Mucosa of rectum (tissue), 2 donors: ENCODE data around the gene DNAJB7.

Experiments used
- H3K27ac ChIP-seq, 2 donors: one replicate each; pipeline ENCODE4 v1.7.0; 2013; ENCODE audit warnings: inconsistent platforms in 2 of 2, low read depth in 2 of 2, low read length in 2 of 2
- H3K27me3 ChIP-seq, 2 donors: one replicate each; pipeline ENCODE4 v1.7.0; 2013; ENCODE audit warnings: low read length in 2 of 2; ENCODE audit not compliant: control insufficient read depth in 2 of 2, insufficient read depth in 2 of 2
- H3K36me3 ChIP-seq, 2 donors: one replicate each; pipeline ENCODE4 v1.7.0; 2013; ENCODE audit warnings: low read length in 2 of 2; ENCODE audit not compliant: control insufficient read depth in 2 of 2, insufficient read depth in 2 of 2
- H3K4me1 ChIP-seq, 2 donors: one replicate each; pipeline ENCODE4 v1.7.0; 2013; ENCODE audit warnings: low read length in 2 of 2, mild to moderate bottlenecking in 1 of 2; ENCODE audit not compliant: control insufficient read depth in 2 of 2, insufficient read depth in 2 of 2
- H3K4me3 ChIP-seq, 2 donors: one replicate each; pipeline ENCODE4 v1.7.0; 2013; ENCODE audit warnings: low read length in 2 of 2
- H3K9ac ChIP-seq, 2 donors: one replicate each; pipeline ENCODE4 v1.7.0; 2013; ENCODE audit warnings: low read length in 2 of 2, low read depth in 1 of 2, mild to moderate bottlenecking in 1 of 2
- H3K9me3 ChIP-seq, 2 donors: one replicate each; pipeline ENCODE4 v1.7.0; 2013; ENCODE audit warnings: low read length in 2 of 2; ENCODE audit not compliant: control insufficient read depth in 2 of 2
- donor health status: healthy.
- donor health status: Normal muscosa, but diverticular disease.

Gene DNAJB7

DNA sequence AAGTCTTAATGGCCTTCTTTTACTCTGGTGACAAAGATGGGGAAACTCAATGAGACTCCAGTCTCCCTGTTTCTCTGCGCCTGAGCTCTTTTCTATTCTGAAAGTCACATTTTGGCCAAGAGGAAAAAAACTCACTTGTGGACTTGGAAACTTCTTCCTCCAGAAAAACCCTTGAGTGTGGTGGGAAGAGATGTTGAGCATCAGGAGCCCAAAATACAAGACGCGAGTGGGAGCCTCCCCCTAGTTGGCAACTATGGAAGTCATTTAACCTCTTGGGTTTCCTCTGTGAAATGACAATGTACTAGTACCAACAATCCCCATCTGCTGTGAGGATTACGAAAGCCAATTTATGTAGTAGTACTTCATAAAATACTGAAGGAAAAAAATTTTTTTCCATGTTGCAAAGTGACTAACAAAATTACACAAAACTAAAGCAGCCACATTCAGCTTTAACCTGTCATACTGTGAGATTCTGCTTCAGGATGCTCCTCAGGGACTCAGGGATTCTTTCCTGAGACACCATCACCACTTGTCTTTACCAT, 42.2 kb downstream of the DNAJB7 start:
- peak overlapping the region in 1 of 2 donors; percentile 61 for H3K27ac ChIP-seq
- H3K9ac ChIP-seq, result peak overlapping the region; percentile 55 to 64
- H3K27me3 ChIP-seq, result no peaks in the 10 kb centered on the region
- no peaks in the 10 kb centered on the region for H3K9me3 ChIP-seq
- H3K4me1 ChIP-seq, result peaks cover 16 to 19% of the 10 kb centered on the region in 2 donors
- H3K4me3 ChIP-seq, result peak overlapping the region; percentile 69 to 91
- H3K36me3 ChIP-seq, result peaks cover 0 to 9% of the 10 kb centered on the region in 2 donors

DNA sequence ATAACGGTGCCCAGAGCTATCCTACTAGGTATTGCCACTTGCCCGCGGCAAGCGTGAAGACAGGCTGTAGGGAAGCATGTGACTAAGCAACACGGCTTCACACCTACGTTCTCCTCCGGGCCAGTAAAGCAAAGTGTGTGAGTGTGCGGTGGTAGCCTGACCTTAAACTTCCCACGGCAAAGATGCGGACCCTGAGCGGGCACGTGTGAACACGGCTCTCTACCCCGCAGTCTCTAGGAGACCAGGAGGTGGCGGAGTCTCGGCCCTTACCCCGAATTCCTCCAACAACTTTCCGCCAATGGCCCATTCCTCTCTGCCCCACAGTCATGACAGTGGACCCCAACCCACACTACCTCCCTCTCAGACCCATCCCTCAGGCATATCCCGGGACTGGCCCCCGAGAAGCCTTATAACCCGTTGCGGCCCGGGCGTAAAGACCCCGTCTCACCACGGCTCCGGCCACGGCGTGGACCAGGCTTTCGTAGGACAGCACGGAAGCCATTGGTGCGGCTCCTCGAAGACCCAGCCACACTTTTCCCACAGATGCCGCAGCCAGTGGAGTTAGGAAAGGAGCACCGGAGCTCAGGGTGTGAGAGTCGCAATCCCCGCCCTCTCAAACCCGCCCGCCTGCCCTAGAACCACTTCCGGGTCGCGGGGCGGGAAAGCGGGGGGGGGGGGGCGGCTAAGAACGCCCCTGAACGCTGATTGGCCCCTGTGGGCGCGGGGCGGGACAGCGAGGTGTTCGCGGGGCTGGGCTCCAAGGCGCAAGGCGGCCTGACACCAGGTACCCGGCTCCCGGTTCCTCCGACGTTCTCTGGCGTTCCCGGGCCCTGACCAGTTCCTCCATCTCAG, 42.9 kb downstream of the DNAJB7 start, which contains the start of gene SLC25A17:
Gene SLC25A17 (minus strand): TSS at position 600 of the 852 bp plus-strand sequence. CDS start 98 bp downstream, at position 502.
- peak within 1 kb of the TSS; percentile 91 to 94 for H3K4me3 ChIP-seq
- peaks cover 0 to 9% of the 10 kb centered on the region in 2 donors for H3K36me3 ChIP-seq
- peak within 1 kb of the TSS; percentile 61 to 73 for H3K27ac ChIP-seq
- H3K27me3 ChIP-seq, result no peaks in the 10 kb centered on the region
- peaks cover 16 to 19% of the 10 kb centered on the region in 2 donors for H3K4me1 ChIP-seq
- no peaks in the 10 kb centered on the region for H3K9me3 ChIP-seq
- H3K9ac ChIP-seq, result peak within 1 kb of the TSS; percentile 85 to 87

DNA sequence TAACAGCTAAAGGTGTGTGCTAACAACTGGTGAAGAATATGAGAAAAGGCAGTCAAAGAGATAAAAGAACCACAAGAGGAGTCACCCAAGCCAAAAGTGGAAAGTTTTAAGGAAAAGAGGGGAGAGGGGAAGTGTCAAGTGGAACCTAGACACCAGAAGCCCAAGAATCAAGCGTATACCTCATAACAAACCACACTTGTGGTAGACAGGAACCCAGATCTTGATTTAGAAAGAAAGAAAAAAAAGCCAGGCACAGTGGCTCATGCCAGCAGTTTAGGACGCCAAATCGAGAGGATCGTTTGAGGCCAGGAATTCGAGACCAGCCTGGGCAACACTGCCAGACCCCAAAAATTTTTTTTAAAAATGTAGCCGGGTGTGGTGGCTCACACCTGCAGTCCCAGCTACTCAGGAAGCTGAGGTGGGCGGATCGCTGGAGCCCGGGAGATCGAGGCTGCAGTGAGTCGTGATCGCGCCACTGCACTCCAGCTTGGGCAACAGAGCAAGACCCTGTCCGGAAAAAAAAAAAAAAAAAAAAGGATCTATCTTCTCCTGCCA, 43.6 kb downstream of the DNAJB7 start:
- no peaks in the 10 kb centered on the region for H3K9me3 ChIP-seq
- peak overlapping the region; percentile 85 to 87 for H3K9ac ChIP-seq
- H3K27me3 ChIP-seq, result no peaks in the 10 kb centered on the region
- H3K27ac ChIP-seq, result no peak overlapping the region
- peak overlapping the region; percentile 91 to 94 for H3K4me3 ChIP-seq
- H3K36me3 ChIP-seq, result peaks cover 0 to 3% of the 10 kb centered on the region in 2 donors
- peaks cover 16 to 19% of the 10 kb centered on the region in 2 donors for H3K4me1 ChIP-seq

DNA sequence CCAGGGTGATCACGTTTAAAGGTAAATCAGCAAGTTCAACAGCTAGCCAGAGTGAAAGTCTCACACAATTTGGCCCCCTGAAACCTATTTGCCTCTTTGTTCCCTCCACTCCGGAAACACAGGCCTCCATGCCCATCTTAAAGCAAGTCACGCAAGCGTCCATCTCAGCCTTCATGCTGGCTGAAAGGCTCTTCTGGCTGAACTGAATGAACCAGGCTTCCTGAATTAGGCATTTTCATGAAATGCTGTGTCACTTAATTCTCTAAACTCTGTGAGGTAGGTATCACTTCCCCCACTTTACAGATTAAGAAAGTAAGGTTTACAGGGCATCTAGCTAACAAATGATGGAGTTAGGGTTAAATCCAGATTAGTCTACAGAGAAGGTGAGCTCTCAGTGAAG, 44.2 kb downstream of the DNAJB7 start:
- Histone ChIP-seq H3K36me3 (no peaks in the 10 kb centered on the region), H3K27ac (no peak overlapping the region), H3K9me3 (no peaks in the 10 kb centered on the region), H3K4me1 (peaks cover 16 to 19% of the 10 kb centered on the region in 2 donors), H3K27me3 (no peaks in the 10 kb centered on the region), H3K4me3 (no peak overlapping the region), H3K9ac (no peak overlapping the region)

DNA sequence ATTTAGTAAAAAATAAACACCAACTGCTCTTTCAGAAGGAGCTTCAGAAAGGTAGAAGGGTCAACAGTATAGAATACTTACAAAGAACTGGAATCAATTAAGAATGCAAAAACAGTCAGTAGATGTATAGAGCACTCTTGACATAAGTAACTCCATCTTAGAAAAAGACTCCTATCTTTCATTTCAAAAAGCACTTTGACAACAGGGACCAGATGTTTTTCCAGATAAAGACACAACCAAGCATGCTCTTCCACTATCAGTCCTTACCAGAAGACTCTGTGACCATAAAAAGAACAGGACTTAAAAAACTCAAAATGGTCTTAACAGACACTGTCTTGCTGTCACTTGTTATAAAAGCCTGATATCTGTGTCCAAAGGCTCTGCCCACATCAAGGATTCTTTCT, 48.0 kb downstream of the DNAJB7 start:
- Histone ChIP-seq H3K27ac (no peak overlapping the region), H3K4me1 (peaks cover 8 to 13% of the 10 kb centered on the region in 2 donors), H3K27me3 (no peaks in the 10 kb centered on the region), H3K4me3 (no peak overlapping the region), H3K9ac (no peak overlapping the region), H3K36me3 (no peaks in the 10 kb centered on the region), H3K9me3 (no peaks in the 10 kb centered on the region)
